ENCODE results near the gene EIF4E1B.

DNA sequence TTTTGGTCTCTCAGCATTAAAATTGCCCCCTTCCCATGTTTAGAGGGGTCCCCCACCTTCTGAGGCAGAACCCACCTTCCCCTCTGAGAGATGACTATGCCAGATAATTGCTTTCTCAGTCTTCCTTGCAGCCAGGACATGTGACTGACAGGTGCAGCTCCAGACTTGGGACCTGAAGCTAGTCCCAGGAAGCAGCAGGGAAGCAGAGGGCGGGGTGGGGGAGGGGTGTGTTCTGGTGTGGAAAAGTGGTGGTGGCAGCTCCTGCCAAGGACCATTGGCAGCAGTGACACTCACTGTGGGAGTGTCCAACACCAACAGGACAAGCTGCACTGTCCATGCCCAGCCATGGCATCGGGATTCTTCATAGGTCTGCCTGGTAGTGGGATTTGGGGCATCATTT is 2.3 kb downstream of the EIF4E1B start:
- TF ChIP-seq, protein P1, sequence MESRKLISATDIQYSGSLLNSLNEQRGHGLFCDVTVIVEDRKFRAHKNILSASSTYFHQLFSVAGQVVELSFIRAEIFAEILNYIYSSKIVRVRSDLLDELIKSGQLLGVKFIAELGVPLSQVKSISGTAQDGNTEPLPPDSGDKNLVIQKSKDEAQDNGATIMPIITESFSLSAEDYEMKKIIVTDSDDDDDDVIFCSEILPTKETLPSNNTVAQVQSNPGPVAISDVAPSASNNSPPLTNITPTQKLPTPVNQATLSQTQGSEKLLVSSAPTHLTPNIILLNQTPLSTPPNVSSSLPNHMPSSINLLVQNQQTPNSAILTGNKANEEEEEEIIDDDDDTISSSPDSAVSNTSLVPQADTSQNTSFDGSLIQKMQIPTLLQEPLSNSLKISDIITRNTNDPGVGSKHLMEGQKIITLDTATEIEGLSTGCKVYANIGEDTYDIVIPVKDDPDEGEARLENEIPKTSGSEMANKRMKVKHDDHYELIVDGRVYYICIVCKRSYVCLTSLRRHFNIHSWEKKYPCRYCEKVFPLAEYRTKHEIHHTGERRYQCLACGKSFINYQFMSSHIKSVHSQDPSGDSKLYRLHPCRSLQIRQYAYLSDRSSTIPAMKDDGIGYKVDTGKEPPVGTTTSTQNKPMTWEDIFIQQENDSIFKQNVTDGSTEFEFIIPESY (IDR thresholded peaks at IDR 0.05), result no peak
- TF ChIP-seq, protein P2, sequence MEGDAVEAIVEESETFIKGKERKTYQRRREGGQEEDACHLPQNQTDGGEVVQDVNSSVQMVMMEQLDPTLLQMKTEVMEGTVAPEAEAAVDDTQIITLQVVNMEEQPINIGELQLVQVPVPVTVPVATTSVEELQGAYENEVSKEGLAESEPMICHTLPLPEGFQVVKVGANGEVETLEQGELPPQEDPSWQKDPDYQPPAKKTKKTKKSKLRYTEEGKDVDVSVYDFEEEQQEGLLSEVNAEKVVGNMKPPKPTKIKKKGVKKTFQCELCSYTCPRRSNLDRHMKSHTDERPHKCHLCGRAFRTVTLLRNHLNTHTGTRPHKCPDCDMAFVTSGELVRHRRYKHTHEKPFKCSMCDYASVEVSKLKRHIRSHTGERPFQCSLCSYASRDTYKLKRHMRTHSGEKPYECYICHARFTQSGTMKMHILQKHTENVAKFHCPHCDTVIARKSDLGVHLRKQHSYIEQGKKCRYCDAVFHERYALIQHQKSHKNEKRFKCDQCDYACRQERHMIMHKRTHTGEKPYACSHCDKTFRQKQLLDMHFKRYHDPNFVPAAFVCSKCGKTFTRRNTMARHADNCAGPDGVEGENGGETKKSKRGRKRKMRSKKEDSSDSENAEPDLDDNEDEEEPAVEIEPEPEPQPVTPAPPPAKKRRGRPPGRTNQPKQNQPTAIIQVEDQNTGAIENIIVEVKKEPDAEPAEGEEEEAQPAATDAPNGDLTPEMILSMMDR (IDR thresholded peaks at IDR 0.05; ENCODE audit: low read depth, low read length, missing input control), result no peak
- TF ChIP-seq EGR1 (IDR thresholded peaks at IDR 0.05; ENCODE audit: low read depth in 2 of 2), result no peak

Measured in liver (tissue), 3 donors.